DMS153 treated with DMSO at 0.1 percent for 48 hours (cell line): ENCODE results near the gene TXN2.
"Not testable (repeated sequence)": the region's sequence is repeated elsewhere in the genome, so short reads cannot be mapped to it uniquely, and the experiment has no call there.

Experiments
- DNase-seq: peaks from one replicate; lab custom pipeline; 2025; ENCODE audit not compliant: unreplicated experiment; lab: John Stamatoyannopoulos, UW

Gene TXN2

GRCh38 chr22:36432592-36433317 is 48.7 kb downstream of the TXN2 start:
- no peak for DNase-seq

- no peak for DNase-seq
These were observed 49.5 kb downstream of the TXN2 start for GRCh38 chr22:36431977-36432376.

- no peak for DNase-seq
These were observed 50.6 kb downstream of the TXN2 start for GRCh38 chr22:36430863-36431262.

GRCh38 chr22:36427952-36428351 is 53.5 kb downstream of the TXN2 start:
- not testable (repeated sequence) for DNase-seq

DNA sequence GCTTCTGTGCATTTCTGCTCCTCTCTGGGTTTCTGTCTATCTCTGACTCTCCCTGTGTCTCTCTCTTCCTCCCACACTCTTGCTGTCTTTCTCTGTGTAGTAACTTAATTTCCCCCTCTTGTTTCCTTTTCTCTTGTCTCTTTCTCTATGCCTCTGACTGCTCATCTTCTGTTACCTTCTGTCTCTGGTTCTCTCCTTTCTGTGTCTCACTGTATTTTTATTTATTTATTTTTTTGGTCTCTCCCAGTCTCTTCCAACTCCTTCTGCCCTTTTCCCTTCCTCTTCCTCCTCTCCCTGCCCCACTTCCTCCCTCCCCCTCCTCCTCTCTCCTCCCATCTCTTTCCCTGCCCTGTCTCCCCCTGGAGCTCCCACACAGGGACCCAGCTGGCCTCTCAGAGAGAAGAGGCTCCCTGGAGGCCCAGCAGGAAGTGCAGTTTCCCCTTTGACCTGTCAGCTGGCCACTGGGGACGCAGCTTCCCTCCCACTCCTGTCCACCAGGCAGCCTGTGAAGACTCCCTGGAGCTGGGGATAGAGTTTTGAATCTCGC is 55.4 kb downstream of the TXN2 start:
- no peak for DNase-seq

DNA sequence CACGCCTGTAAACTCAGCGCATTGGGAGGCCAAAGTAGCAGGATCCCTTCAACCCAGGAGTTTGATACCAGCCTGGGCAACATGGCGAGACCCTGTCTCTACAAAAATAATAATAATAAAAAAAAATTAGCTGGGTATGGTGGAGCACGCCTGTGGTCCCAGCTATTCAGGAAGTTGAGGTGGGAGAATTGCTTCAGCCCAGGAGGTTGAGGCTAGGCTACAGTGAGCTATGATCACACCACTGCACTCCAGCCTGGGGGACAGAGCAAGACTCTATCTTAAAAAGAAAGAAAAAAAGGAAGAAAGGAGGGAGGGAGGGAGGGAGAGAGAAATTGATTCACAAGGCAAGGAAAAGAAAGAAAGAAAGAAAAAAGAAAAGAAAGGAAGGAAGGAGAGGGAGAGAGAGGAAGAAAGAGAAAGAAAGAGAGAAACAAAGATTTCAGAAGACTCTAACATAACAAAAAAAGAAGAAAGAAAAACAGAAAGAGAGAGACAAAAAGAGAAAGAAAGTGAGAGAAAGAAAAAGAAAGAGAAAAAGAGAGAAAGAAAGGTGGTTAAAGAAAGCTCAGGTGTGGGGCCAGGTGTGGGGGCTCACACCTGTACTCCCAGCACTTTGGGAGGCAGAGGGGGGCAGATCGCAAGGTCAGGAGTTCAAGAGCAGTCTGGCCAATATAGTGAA is 56.4 kb downstream of the TXN2 start:
- no peak for DNase-seq

- not testable (repeated sequence) for DNase-seq
These were observed 57.0 kb downstream of the TXN2 start for GRCh38 chr22:36424466-36424865.

- DNase-seq: no peak
These were observed 57.7 kb downstream of the TXN2 start for GRCh38 chr22:36423461-36424404.

- DNase-seq: no peak
These were observed 59.0 kb downstream of the TXN2 start for GRCh38 chr22:36422287-36423014.

DNA sequence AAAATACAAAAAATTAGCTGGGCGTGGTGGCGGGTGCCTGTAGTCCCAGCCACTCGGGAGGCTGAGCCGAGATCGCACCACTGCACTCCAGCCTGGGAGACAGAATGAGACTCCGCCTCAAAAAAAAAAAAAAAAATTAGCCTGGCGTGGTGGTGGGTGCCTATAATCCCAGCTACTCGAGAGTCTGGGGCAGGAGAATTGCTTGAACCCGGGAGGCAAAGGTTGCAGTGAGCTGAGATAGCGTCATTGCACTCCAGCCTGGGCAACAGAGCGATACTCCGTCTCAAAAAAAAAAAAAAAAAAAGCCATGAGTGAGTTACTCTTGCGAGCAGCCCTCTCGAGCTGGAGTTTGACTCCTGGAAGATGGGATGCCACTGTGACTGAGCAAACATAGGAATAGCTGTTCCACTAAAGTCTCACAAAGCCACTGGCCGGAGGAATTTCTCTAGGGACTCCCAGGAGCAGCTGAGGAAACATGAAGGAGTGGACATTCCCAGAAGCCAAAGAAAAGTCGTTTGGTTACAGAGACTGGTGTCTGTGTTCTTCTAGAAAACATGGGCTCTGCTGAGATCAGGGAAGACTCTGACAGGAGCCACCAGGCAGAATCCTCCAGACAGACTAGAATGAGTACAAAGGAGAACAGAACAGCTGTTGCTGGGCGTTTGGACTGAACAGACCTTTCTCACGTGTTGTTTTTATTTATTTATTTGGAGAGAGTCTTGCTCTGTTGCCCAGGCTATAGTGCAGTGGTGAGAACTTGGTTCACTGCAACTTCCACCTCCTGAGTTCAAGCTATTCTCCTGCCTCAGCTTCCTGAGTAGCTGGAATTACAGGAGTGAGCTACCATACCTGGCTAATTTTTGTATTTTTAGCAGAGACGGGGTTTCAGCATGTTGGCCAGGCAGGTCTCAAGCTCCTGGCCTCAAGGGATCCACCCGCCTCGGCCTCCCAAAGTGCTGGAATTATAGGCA is 61.2 kb downstream of the TXN2 start:
- no peak for DNase-seq

DNA sequence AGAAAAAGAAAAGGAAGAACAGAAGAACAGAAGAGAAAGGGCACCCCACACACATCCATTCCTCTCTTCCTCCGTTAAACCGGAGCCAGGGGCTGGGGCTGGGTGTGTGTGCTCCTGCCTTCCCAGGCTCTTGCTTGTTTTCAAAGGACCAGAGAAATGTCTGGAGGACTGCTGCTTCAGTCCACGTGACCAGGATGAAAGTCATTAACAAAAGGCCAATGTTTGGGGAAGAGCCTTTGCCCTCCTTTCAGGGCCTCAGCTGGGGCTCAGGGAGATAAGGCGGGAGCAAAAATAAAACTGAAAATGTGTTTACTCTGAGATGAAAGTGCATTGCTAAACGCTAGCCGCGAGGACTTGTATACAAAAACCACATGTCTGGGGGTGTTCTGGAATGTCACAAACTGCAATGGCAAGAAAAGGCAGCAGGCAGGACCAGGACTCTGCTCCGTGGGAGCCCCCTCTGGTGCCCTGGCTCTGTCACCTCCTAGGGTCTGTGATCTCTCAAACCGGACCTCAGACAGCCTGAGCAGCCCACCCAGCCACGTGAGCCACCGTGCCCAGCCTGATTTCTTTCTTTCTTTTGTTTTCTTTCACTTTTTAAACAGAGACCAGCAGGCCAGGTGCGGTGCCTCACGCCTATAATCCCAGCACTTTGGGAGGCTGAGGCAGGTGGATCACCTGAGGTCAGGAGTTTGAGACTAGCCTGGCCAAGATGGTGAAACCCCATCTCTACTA is 62.1 kb downstream of the TXN2 start:
- no peak for DNase-seq

- no peak for DNase-seq
These were observed 64.2 kb downstream of the TXN2 start for GRCh38 chr22:36417281-36417686.
